ENCODE data around the gene ACTRT2. TPM values are rescaled to one million over a fixed set of nuclear protein-coding genes. Genes with fewer than 3 reads are reported as not detected.

ACTRT2 gene
- total RNA-seq, 1 experiment from 2014 or later: not detected

GRCh38 chr1:2983319-2983705, 38.0 kb upstream of the ACTRT2 start:
- Histone ChIP-seq H3K56ac (ENCODE audit: insufficient read length, low read depth, low read length) (no peak overlapping the region), H3K4me2 (ENCODE audit: insufficient read depth, insufficient read length, low read length) (no peak overlapping the region), H3K27ac (ENCODE audit: insufficient read length, low read depth, low read length) (no peak overlapping the region), H3K9me3 (ENCODE audit: control insufficient read depth, low read depth, low read length) (peaks cover 70% of the 10 kb centered on the region), H4K5ac (ENCODE audit: insufficient read length, low read depth, low read length) (no peak overlapping the region), H4K91ac (ENCODE audit: insufficient read length, low read depth, low read length) (no peak overlapping the region), H4K20me1 (ENCODE audit: control insufficient read depth, insufficient read depth, insufficient read length) (no peaks in the 10 kb centered on the region), H3K23me2 (ENCODE audit: insufficient read length, low read depth, low read length, poor library complexity, severe bottlenecking) (no peaks in the 10 kb centered on the region), H2BK20ac (ENCODE audit: low read depth, low read length, poor library complexity, severe bottlenecking) (no peak overlapping the region), H3K27me3 (ENCODE audit: insufficient read depth, low read length) (no peaks in the 10 kb centered on the region), H2BK15ac (ENCODE audit: low read depth, low read length) (no peak overlapping the region), H2BK12ac (ENCODE audit: insufficient read length, low read depth, low read length) (no peak overlapping the region), H2AFZ (ENCODE audit: low read length) (no peak overlapping the region), H3K4ac (ENCODE audit: low read depth, low read length) (no peak overlapping the region), H4K8ac (replicated peaks; ENCODE audit: insufficient read length, low read depth, low read length) (no peak overlapping the region), H3K18ac (ENCODE audit: insufficient read length, low read depth, low read length) (no peak overlapping the region), H3K79me2 (ENCODE audit: insufficient read depth, low read length) (no peaks in the 10 kb centered on the region), H3K4me1 (ENCODE audit: insufficient read depth, low read length) (no peaks in the 10 kb centered on the region), H3T11ph (ENCODE audit: low read length) (no peak overlapping the region), H3K23ac (ENCODE audit: insufficient read length, low read depth, low read length) (no peak overlapping the region), H2BK5ac (ENCODE audit: insufficient read length, low read length) (no peak overlapping the region), H3K9ac (ENCODE audit: extremely low read depth, insufficient read length, low read length) (no peak overlapping the region), H2BK120ac (ENCODE audit: low read depth, low read length, poor library complexity, severe bottlenecking) (no peak overlapping the region), H3K14ac (ENCODE audit: insufficient read depth, low read length) (no peak overlapping the region), H2AK5ac (ENCODE audit: insufficient read length, low read length) (no peak overlapping the region), H3K79me1 (ENCODE audit: insufficient read depth, low read depth, low read length, poor library complexity, severe bottlenecking) (no peaks in the 10 kb centered on the region)
- Mint-ChIP-seq H3K4me3 (no peak overlapping the region), H3K27me3 (ENCODE audit: low read depth) (peaks cover 9% of the 10 kb centered on the region), H3K4me1 (peaks cover 0 to 5% of the 10 kb centered on the region in 2 experiments; a peak in 1 of 4 replicates), H3K27ac (no peak overlapping the region), H3K9me3 (peaks cover 9 to 54% of the 10 kb centered on the region in 2 experiments; a peak in 4 of 5 replicates), H3K36me3 (ENCODE audit: insufficient read depth in 1 of 3, low read depth in 3 of 3) (peaks cover 0 to 20% (median 3%) of the 10 kb centered on the region in 3 experiments; a peak in 3 of 7 replicates)
- no peak for TF ChIP-seq CTCF (conservative IDR thresholded peaks at IDR 0.05)
- WGBS (ENCODE audit: extremely low coverage, insufficient read length, low lambda C conversion rate): no CpG with 5 or more reads among the region's 15 CpGs
- DNase-seq: no peak
